Stomach (tissue), 9 donors: ENCODE measurements around the gene LYPD6. TPM values are rescaled to one million over a fixed set of nuclear protein-coding genes. Genes with fewer than 3 reads are reported as not detected.

Source experiments
- DNase-seq, 2 donors: peaks; one replicate each; pipeline versions ENCODE4 v3.0.0 to v3.0.0-alpha.2; 2013 to 2019
- H3K27ac ChIP-seq, 5 donors: fragments of 200-600 bp in 4 of 5; sonication (generic) in 4 of 5; one replicate each; pipeline ENCODE4 v1.5.1; 2013 to 2019; ENCODE audit warnings: mild to moderate bottlenecking in 1 of 5, moderate library complexity in 1 of 5
- H3K27me3 ChIP-seq, 3 donors: fragments of 200-600 bp; sonication (generic); one replicate each; pipeline ENCODE4 v1.5.1; 2017 to 2019; ENCODE audit warnings: mixed run types in 1 of 3
- H3K36me3 ChIP-seq, 4 donors: fragments of 200-600 bp; sonication (generic); 1 replicate in 3 of 4; 2 replicates in 1 of 4; pipeline ENCODE4 v1.5.1; 2016 to 2019
- H3K4me1 ChIP-seq, 4 donors: fragments of 200-600 bp; sonication (generic); one replicate each; pipeline ENCODE4 v1.5.1; 2016 to 2019
- H3K4me3 ChIP-seq, 4 donors: fragments of 200-600 bp; sonication (generic) in 3 of 4; one replicate each; pipeline ENCODE4 v1.5.1; 2016 to 2019; ENCODE audit warnings: mild to moderate bottlenecking in 1 of 4
- H3K9me3 ChIP-seq, 4 donors: fragments of 200-600 bp; sonication (generic); one replicate each; pipeline ENCODE4 v1.5.1; 2016 to 2019
- EP300 ChIP-seq: sonication (generic); formaldehyde crosslinking; IDR thresholded peaks from one replicate; pipeline ENCODE4 v1.6.1; 2017; ENCODE audit warnings: antibody characterized with exemption
- POLR2A ChIP-seq, 4 donors: fragments of 450-650 bp; IDR thresholded peaks; one replicate each; pipeline ENCODE4 v1.6.1; 2016; ENCODE audit warnings: antibody characterized with exemption in 4 of 4, control low read depth in 2 of 4, mild to moderate bottlenecking in 1 of 4, moderate library complexity in 1 of 4
- POLR2AphosphoS5 ChIP-seq, 3 donors: sonication (generic); formaldehyde crosslinking; IDR thresholded peaks; one replicate each; pipeline ENCODE4 v1.6.1; 2016; ENCODE audit warnings: antibody characterized with exemption in 3 of 3
- WGBS, 5 donors: extraction: QIAGEN DNeasy Blood & Tissue Kit in 3 of 5; methylation state at CpG; one replicate each; pipeline versions ENCODE4 v1.1.5 to v1.1.7; 2013 to 2018; 5-methylcytosine and 5-hydroxymethylcytosine counted together
- intact Hi-C: fragments of 100-400 bp; cut with DNase I; formaldehyde crosslinking; loops from one replicate; pipeline ENCODE4 v1.15.1; 2023; ENCODE audit warnings: low total_unique reads
- polyA plus RNA-seq, 3 donors: library from polyadenylated mRNA; stranded (reverse); fragments of 200-250 nt; gene quantifications; one replicate each; pipeline ENCODE4 v1.2.3, GENCODE V29; 2013
- total RNA-seq, 5 donors: library from RNA; depleted of rRNA; stranded (reverse); fragments of >200 nt; gene quantifications; one replicate each; pipeline versions ENCODE4 v1.1.0 to v1.2.3, GENCODE V29; 2014 to 2016
- TF ChIP-seq, protein P1 (sequence below), 7 experiments: fragments of 450-650 bp in 4 of 7; fragments of 200-600 bp in 3 of 7; sonication (generic) in 3 of 7; IDR thresholded peaks; one replicate each; pipeline ENCODE4 v1.5.1; 2016 to 2019; ENCODE audit warnings: antibody characterized with exemption in 7 of 7, control low read depth in 2 of 7, mild to moderate bottlenecking in 1 of 7
- donor health status: healthy with polysubstance abuse.
- donor health status: Bipolar disorder and iron deficiency.
- donor health status: healthy.

The LYPD6 gene
- total and polyA plus RNA-seq, 8 donors = 0.45 to 9.7 (median 2.6) TPM; not detected in 2

DNA sequence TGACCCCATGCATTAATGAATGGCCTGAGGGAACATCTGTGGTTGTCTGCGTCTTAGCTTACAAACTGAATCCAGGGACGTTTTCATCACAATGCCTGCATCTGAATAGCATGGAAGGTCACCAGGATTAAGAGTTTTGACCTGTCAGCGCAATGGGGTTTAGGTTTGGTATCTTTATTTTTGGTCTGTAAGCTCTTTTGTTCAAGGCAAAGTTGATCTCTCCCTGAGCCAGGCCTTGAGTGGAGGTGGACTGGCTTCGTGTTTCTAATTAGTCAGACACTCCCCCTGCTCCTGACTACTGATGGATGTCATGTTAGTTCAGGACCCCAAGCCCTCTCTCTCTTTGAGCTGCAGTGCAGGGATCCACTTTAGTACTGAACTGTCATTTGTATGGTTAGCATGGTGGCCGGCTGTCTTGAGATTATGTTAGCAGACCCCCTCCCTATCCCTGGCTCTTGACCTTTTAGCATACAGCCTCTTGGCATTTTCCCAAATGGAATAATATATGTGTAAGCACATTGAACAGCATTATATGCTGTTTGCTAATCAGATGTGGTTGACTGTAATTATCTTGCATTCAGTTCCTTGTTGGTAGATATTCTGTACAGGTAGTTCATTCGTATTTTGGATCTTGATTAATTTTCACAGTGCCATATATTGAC, 59.2 kb downstream of the LYPD6 start:
- intact Hi-C loops = no loop called here
- H3K27me3 ChIP-seq = no peaks in the 10 kb centered on the region
- H3K36me3 ChIP-seq = no peaks in the 10 kb centered on the region
- no peaks in the 10 kb centered on the region for H3K4me1 ChIP-seq
- no peak for TF ChIP-seq POLR2AphosphoS5 (IDR thresholded peaks at IDR 0.05)
- TF ChIP-seq EP300 = no peak
- 72 to 83% (median 79%) methylated on average over 6 of the region's 6 CpGs for WGBS, 5 donors
- no peak overlapping the region for H3K27ac ChIP-seq
- no peak overlapping the region for H3K4me3 ChIP-seq
- no peaks in the 10 kb centered on the region for H3K9me3 ChIP-seq
- DNase-seq = no peak

DNA sequence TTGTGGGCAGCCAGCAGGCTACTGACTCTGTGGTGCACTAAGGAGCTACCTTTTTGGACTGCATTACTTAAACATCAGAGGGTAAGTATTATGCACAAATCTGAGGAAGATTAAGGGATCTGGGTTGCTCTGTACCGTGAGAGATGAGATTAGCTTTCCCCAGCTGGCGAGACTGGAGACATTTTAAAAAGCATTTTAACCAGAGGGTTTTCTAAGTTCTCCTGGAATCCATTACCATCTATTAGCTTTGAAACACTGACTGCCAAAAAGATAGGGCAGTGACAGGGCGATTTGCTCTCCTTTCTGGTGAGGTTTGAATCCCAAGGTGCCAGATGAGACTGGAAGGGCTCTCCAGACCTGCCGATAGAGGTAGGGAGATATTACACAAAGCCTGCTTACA, 63.2 kb downstream of the LYPD6 start:
- Histone ChIP-seq H3K4me1 (no peaks in the 10 kb centered on the region), H3K27ac (no peak overlapping the region), H3K27me3 (no peaks in the 10 kb centered on the region), H3K36me3 (no peaks in the 10 kb centered on the region), H3K4me3 (no peak overlapping the region), H3K9me3 (no peaks in the 10 kb centered on the region)
- intact Hi-C loops = no loop called here
- TF ChIP-seq POLR2A (IDR thresholded peaks at IDR 0.05) (no peak), EP300 (no peak), POLR2AphosphoS5 (IDR thresholded peaks at IDR 0.05) (no peak)
- TF ChIP-seq, protein P1, sequence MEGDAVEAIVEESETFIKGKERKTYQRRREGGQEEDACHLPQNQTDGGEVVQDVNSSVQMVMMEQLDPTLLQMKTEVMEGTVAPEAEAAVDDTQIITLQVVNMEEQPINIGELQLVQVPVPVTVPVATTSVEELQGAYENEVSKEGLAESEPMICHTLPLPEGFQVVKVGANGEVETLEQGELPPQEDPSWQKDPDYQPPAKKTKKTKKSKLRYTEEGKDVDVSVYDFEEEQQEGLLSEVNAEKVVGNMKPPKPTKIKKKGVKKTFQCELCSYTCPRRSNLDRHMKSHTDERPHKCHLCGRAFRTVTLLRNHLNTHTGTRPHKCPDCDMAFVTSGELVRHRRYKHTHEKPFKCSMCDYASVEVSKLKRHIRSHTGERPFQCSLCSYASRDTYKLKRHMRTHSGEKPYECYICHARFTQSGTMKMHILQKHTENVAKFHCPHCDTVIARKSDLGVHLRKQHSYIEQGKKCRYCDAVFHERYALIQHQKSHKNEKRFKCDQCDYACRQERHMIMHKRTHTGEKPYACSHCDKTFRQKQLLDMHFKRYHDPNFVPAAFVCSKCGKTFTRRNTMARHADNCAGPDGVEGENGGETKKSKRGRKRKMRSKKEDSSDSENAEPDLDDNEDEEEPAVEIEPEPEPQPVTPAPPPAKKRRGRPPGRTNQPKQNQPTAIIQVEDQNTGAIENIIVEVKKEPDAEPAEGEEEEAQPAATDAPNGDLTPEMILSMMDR (IDR thresholded peaks at IDR 0.05) = no peak
- DNase-seq = no peak
- WGBS, 5 donors = 84 to 88% (median 86%) methylated on average over 4 of the region's 4 CpGs

DNA sequence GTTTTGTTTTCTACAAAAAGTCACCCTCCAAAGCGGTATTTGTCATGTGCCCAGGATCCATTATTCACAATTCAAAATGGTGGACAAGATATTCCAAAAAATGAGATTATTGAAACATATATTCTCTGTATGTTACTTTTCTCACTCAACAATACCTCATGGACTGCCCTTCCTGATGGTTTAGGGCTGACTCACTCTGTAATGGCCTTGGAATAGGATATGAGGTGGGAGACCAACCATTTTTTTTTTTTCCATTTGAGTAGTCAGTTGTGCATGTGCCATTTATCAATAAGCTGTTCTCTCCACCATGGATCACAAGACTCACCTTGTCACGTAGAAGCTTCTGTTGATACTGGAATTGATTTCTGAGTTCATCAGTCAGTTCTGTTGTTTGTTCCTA, 64.5 kb downstream of the LYPD6 start:
- Histone ChIP-seq H3K9me3 (no peaks in the 10 kb centered on the region), H3K27me3 (no peaks in the 10 kb centered on the region), H3K27ac (no peak overlapping the region), H3K4me3 (no peak overlapping the region), H3K4me1 (no peaks in the 10 kb centered on the region), H3K36me3 (no peaks in the 10 kb centered on the region)
- 95 to 100% (median 96%) methylated on average over 2 of the region's 2 CpGs for WGBS, 5 donors
- no peak for DNase-seq
- TF ChIP-seq EP300 (no peak), POLR2A (IDR thresholded peaks at IDR 0.05) (no peak), POLR2AphosphoS5 (IDR thresholded peaks at IDR 0.05) (no peak)
- TF ChIP-seq, protein P1 (IDR thresholded peaks at IDR 0.05) = no peak
- intact Hi-C loops = no loop called here

DNA sequence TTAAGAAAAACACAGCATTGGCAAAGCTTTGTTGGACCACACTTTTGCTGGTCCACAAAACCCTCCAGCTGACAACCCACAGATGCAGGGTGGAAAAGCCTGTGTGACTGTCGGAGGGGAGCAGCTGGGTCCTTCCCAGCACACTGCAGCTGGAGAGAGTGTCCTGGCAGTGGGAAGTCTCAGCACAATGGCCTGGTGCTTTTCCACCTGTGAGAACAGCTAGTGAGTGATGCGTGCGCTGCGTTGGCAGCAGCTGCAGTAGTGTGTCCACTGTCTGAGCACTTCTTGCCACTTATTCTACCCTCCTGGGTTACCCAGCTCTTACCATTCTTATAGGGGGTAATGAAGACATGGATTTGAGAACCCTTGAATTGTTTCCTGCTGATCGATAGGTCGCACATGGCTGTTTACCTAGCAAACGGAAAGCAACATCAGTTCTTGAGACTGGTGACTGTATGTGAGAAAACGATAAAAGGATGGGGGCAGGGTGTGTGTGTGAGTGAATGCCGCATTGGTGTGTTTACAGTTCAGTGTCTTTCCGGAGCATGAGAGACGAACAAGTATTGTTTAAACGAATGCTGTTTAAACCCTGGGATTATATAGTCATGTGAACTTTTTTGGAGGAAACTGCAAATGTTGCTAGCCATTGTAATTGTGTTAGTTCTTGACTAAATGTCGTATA, 69.7 kb downstream of the LYPD6 start:
- 46 to 60% (median 47%) methylated on average over 13 of the region's 13 CpGs for WGBS, 5 donors
- no peaks in the 10 kb centered on the region for H3K36me3 ChIP-seq
- TF ChIP-seq, protein P1 (IDR thresholded peaks at IDR 0.05) = no peak
- TF ChIP-seq POLR2A (IDR thresholded peaks at IDR 0.05) = no peak
- no peak for TF ChIP-seq EP300
- no peak for TF ChIP-seq POLR2AphosphoS5 (IDR thresholded peaks at IDR 0.05)
- no peaks in the 10 kb centered on the region for H3K27me3 ChIP-seq
- intact Hi-C loops = no loop called here
- H3K4me3 ChIP-seq = no peak overlapping the region
- no peaks in the 10 kb centered on the region for H3K9me3 ChIP-seq
- no peaks in the 10 kb centered on the region for H3K4me1 ChIP-seq
- H3K27ac ChIP-seq = no peak overlapping the region
- DNase-seq = peak in 1 of 2 donors; percentile 34

DNA sequence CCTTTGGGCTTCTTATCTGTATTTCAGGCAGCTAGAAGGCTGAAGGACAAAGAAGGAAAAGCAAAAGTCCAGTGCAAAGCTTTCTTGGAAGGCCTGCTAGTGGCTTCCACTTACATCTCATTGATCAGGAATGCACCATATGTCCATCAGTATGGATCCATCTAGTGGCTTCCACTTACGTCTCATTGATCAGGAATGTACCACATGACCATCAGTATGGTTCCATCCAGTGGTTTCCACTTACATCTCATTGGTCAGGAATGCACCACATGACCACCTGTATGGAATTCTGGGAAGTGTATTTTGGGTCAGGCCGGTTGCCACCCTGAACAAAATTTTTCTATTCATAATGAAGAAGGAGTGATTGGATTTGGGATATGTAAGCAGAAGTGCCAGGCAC, 70.6 kb downstream of the LYPD6 start:
- no peaks in the 10 kb centered on the region for H3K9me3 ChIP-seq
- H3K4me1 ChIP-seq = no peaks in the 10 kb centered on the region
- no peak overlapping the region for H3K4me3 ChIP-seq
- no peaks in the 10 kb centered on the region for H3K27me3 ChIP-seq
- TF ChIP-seq POLR2AphosphoS5 (IDR thresholded peaks at IDR 0.05) (no peak), POLR2A (IDR thresholded peaks at IDR 0.05) (no peak), EP300 (no peak)
- TF ChIP-seq, protein P1 (IDR thresholded peaks at IDR 0.05) = no peak
- 91 to 99% (median 97%) methylated on average over 2 of the region's 2 CpGs for WGBS, 5 donors
- intact Hi-C loops = no loop called here
- H3K36me3 ChIP-seq = no peaks in the 10 kb centered on the region
- DNase-seq = no peak
- H3K27ac ChIP-seq = no peak overlapping the region
